Glomerular visceral epithelial cell (primary cell): Measurements from ENCODE around the gene MRPL51.
A peak's percentile ranks its signal among the peaks of the same experiment; 100 is the strongest.

ENCODE experiments used
- DNase-seq: peaks from one replicate; pipeline ENCODE4 v3.0.0-alpha.2; 2016; ENCODE audit errors: extremely low spot score

The MRPL51 gene

DNA sequence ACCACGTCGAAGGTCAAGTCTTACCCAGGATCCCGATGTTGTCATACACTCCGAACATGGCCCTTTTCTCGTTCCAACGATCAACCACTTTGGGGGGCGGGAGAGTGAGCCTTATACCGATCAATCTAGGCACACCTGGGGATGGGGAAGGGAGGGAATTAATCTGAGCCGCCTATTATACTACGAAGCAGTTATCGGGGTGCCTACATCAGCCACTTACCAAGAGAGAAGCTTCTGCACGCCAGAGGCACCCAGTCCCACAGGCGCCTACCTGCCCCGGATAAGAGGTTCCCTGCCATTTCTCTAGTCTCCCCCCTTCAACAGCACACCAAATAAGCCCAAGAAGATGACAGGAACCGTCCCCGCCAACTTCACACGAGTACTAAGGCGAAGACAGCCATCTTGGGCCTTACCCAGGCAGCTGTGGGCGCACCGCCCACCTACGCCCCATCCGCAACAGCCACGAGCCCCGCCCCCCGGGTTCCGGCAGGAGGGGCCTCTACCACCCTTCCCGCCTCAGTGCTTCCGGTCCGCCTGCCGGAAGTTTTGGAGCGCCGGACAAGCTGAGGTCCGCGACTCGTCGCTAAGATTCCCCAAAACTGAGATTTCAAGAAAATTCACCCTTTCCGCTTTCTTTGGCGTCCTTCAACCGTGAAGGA is at the start of gene MRPL51:
Gene MRPL51 (minus strand): TSS at position 425 of the 659 bp plus-strand sequence. CDS start 126 bp downstream, at position 299.
- DNase-seq: peak; percentile 94

GRCh38 chr12:6542209-6543009 is 49.3 kb upstream of the MRPL51 start:
- DNase-seq: no peak

GRCh38 chr12:6541371-6542165 is 48.5 kb upstream of the MRPL51 start:
- no peak for DNase-seq

- DNase-seq: peak; percentile 91
Measured at GRCh38 chr12:6540181-6540877, 47.3 kb upstream of the MRPL51 start.

GRCh38 chr12:6539707-6540134 is 46.7 kb upstream of the MRPL51 start:
- no peak for DNase-seq

DNA sequence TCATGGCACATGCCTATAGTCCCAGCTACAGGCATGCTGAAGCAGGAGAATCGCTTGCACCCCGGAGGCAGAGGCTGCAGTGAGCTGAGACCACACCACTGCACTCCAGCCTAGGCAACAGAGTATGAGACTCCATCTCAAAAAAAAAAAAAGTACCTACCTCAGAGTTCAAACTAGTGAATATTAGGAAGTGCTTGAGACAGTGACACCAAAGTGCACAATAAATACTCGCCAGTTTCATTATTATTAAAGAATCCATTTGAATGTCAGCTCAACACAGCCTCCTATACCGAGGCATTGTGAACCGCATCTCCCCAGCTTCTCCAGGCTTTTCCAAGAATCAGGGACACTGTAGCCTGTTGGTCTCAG is 46.2 kb upstream of the MRPL51 start:
- DNase-seq: no peak

- DNase-seq: peak; percentile 47
Measured at GRCh38 chr12:6538420-6539313, 45.6 kb upstream of the MRPL51 start.

- peak; percentile 84 for DNase-seq
Measured at GRCh38 chr12:6537580-6538419, 44.7 kb upstream of the MRPL51 start.

- no peak for DNase-seq
Measured at GRCh38 chr12:6536894-6537579, 44.0 kb upstream of the MRPL51 start.

GRCh38 chr12:6535960-6536847 is 43.1 kb upstream of the MRPL51 start:
- DNase-seq: no peak

DNA sequence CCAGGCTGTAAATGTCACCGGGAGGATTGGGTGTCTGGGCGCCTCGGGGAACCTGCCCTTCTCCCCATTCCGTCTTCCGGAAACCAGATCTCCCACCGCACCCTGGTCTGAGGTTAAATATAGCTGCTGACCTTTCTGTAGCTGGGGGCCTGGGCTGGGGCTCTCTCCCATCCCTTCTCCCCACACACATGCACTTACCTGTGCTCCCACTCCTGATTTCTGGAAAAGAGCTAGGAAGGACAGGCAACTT is 42.6 kb upstream of the MRPL51 start:
- DNase-seq: no peak

- peak; percentile 73 for DNase-seq
Measured at GRCh38 chr12:6534945-6535696, 42.1 kb upstream of the MRPL51 start.

DNA sequence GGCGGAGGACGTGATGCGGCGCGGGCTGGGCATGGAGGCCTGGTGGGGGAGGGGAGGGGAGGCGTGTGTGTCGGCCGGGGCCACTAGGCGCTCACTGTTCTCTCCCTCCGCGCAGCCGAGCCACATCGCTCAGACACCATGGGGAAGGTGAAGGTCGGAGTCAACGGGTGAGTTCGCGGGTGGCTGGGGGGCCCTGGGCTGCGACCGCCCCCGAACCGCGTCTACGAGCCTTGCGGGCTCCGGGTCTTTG is 41.6 kb upstream of the MRPL51 start:
- DNase-seq: no peak

DNA sequence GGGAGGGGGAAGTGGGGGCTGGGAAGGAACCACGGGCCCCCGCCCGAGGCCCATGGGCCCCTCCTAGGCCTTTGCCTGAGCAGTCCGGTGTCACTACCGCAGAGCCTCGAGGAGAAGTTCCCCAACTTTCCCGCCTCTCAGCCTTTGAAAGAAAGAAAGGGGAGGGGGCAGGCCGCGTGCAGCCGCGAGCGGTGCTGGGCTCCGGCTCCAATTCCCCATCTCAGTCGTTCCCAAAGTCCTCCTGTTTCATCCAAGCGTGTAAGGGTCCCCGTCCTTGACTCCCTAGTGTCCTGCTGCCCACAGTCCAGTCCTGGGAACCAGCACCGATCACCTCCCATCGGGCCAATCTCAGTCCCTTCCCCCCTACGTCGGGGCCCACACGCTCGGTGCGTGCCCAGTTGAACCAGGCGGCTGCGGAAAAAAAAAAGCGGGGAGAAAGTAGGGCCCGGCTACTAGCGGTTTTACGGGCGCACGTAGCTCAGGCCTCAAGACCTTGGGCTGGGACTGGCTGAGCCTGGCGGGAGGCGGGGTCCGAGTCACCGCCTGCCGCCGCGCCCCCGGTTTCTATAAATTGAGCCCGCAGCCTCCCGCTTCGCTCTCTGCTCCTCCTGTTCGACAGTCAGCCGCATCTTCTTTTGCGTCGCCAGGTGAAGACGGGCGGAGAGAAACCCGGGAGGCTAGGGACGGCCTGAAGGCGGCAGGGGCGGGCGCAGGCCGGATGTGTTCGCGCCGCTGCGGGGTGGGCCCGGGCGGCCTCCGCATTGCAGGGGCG is 41.0 kb upstream of the MRPL51 start, which contains the start of gene GAPDH:
Gene GAPDH (plus strand): TSS at position 595 of the 772 bp plus-strand sequence. CDS start 316 bp downstream, outside the sequence.
- peak; percentile 98 for DNase-seq

DNA sequence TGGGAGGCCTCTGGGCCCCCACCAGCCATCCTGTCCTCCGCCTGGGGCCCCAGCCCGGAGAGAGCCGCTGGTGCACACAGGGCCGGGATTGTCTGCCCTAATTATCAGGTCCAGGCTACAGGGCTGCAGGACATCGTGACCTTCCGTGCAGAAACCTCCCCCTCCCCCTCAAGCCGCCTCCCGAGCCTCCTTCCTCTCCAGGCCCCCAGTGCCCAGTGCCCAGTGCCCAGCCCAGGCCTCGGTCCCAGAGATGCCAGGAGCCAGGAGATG is 40.5 kb upstream of the MRPL51 start:
- DNase-seq: no peak

DNA sequence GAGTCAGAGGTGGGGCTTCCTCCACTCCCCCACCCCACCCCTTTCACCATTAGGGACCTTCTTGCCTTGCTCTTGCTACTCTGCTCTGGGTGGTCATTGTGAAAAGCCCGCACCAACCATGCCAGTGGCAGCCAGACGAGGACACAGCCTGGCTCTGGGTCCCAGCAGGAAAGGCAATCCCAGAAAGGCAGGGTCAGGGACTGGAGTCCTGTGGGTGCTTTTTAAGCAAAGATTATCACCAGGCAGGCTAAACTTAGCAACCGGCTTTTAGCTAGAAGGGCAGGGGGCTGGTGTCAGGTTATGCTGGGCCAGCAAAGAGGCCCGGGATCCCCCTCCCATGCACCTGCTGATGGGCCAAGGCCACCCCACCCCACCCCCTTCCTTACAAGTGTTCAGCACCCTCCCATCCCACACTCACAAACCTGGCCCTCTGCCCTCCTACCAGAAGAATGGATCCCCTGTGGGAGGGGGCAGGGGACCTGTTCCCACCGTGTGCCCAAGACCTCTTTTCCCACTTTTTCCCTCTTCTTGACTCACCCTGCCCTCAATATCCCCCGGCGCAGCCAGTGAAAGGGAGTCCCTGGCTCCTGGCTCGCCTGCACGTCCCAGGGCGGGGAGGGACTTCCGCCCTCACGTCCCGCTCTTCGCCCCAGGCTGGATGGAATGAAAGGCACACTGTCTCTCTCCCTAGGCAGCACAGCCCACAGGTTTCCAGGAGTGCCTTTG is 40.0 kb upstream of the MRPL51 start:
- peak; percentile 72 for DNase-seq
